NCI-H510A (cell line): ENCODE data around the gene ZBP1.

ENCODE experiments used
- DNase-seq: peaks from one replicate; lab custom pipeline; 2025; lab: John Stamatoyannopoulos, UW

Gene ZBP1, protein sequence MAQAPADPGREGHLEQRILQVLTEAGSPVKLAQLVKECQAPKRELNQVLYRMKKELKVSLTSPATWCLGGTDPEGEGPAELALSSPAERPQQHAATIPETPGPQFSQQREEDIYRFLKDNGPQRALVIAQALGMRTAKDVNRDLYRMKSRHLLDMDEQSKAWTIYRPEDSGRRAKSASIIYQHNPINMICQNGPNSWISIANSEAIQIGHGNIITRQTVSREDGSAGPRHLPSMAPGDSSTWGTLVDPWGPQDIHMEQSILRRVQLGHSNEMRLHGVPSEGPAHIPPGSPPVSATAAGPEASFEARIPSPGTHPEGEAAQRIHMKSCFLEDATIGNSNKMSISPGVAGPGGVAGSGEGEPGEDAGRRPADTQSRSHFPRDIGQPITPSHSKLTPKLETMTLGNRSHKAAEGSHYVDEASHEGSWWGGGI

DNA sequence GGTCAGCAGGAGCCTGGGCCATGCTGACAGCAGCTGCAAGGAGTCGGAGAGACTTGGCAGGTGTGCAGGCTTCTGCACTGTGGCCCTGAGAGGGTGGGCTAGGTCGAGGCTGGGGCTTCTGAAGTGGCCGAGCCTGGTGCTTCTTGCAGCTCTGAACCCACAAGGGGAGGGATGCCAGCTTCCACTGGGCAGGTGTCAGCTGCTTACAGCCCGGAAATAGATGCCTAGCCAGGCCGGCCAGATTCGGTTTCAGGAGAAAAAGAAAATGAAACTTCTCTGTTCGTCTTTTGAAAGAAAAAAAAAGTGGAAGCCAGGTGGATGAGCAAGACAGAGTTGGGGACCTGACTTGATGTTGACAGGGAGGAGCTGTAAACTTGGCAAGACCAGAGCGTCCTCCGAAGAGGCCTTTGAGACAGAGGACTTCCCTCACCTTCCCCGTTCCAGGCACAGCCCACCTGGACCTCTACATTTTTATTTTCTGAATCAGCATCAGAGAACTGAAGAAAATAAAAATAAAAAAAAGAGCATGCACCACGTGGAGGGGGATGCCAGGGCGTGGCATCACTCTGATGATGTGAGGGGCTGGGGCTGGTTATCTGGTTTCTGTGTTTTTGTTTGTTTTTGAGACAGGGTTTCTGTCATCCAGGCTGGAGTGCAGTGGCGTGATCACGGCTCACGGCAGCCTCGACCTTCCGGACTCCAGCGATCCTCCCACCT, at the start of gene ZBP1:
ZBP1 (minus strand) TSS at position 153 of the 717 bp plus-strand sequence; CDS start at position 22, 131 bp downstream.
- no peak for DNase-seq

GRCh38 chr20:57669632-57670031, 49.4 kb upstream of the ZBP1 start:
- no peak for DNase-seq

DNA sequence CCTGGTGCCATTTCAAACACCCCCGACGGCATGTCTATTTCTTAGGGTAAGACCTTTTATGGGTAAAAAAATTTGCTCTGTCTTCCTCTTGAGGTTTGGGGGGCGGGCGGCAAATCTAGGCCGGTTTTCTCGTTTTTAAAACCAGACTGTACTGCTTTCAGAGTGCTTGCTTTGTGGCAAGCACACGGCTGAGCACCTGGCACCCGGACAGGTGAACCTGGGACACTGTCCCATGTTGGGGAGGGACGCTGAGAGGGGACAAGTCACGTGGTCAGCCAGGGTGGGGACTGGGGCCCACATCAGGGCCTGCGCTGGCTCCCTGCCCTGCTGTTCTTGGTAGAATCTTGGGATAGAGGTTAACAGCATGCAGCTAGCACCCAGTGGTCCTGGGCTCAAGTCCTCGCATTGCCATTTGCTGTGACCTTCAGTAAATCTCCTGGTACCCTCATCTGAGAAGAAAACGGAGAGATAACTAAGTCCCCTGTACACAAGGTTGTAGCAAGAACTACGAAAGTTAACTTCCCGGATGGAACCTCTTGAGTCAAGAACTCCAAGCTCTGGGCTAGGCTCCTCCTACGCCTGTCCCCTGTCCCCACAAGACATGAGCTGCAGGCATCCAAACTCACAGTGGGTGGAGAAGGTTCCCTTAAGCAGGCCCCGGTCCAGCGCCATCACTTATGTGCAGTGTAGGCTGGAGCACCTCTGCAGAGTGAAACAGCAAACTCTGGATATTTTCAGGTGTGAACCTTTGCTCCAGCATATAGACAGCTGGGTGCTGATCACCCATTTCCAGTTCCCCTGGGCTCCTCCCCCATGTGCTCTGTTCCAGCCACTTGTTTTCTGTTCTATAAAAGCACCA, 47.9 kb upstream of the ZBP1 start:
- DNase-seq = no peak

DNA sequence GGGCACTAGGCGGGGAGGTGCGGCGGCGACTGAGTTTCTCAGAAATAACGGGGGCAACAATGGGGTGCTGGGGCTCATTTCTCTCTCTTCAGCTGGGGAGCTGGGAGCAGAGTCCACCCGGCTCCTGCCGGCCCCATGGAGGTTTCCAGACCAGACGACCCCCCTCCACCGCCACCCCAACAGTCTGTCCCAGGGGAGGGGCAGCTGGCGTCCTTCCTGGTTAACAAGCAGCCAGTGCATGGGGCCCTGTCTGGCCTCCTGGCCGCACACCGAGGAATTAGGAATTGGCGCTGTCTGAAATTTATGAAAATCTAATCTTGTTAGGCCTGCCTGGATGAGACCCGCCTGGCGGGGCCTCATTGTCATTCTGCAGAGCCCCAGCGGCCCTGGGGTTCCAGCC, 47.2 kb upstream of the ZBP1 start:
- DNase-seq = no peak

DNA sequence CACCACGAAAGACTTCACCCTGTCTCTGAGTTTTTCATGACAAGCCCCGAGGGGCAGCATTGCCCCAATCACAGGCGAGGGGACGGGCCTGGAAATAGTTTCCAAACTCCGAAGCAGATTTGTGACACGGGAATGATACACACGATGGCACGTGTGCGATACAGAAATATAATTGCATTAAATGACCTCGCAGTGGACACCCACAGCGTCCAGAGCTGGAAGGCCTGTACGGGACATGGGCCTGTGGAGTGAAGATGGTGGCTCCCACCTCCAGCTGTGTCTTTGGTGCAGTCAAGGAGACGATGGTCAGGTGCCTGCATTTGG, 46.6 kb upstream of the ZBP1 start:
- no peak for DNase-seq

GRCh38 chr20:57666106-57666833, 46.0 kb upstream of the ZBP1 start:
- no peak for DNase-seq

DNA sequence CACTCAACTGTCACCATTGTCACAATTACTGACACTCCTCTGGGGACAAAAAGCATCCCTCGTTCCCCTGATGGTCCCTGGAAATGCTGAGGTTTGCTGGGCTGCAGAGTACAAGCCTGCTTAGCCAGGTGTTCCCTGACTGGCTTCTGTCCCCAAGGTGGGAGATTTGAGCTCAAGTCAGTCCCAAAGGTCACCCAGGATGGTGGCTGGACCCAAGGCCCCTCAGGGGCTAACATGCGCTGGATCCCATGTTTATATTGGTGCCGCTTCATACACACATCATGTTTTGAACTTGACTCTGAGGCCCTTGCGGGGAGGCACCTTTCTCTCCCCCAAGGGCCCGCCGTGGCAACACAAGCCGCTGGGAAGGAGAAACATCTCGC, 45.4 kb upstream of the ZBP1 start:
- DNase-seq = no peak

- no peak for DNase-seq
These were observed 44.8 kb upstream of the ZBP1 start for GRCh38 chr20:57664924-57665588.

DNA sequence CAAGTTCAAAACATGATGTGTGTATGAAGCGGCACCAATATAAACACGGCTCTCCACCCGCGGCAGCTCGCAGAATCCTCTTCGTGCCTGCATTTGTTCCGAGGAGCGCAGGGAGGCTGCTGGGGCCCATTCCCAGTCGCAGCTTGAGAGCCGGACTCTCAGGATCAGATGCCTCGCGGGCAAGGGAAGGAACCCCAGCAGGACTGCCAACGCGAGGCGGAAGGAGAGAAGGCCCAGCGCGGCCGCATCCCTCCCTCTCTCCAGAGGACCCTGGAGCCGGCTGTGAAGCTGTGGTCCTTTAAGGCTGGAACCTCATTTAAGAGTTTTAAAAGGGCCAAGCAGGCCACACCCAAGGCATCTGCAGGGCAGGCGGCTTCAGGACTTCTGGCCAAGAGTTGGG, 44.2 kb upstream of the ZBP1 start:
- no peak for DNase-seq

- no peak for DNase-seq
These were observed 43.6 kb upstream of the ZBP1 start for GRCh38 chr20:57663681-57664451.

- no peak for DNase-seq
These were observed 43.0 kb upstream of the ZBP1 start for GRCh38 chr20:57663241-57663640.

DNA sequence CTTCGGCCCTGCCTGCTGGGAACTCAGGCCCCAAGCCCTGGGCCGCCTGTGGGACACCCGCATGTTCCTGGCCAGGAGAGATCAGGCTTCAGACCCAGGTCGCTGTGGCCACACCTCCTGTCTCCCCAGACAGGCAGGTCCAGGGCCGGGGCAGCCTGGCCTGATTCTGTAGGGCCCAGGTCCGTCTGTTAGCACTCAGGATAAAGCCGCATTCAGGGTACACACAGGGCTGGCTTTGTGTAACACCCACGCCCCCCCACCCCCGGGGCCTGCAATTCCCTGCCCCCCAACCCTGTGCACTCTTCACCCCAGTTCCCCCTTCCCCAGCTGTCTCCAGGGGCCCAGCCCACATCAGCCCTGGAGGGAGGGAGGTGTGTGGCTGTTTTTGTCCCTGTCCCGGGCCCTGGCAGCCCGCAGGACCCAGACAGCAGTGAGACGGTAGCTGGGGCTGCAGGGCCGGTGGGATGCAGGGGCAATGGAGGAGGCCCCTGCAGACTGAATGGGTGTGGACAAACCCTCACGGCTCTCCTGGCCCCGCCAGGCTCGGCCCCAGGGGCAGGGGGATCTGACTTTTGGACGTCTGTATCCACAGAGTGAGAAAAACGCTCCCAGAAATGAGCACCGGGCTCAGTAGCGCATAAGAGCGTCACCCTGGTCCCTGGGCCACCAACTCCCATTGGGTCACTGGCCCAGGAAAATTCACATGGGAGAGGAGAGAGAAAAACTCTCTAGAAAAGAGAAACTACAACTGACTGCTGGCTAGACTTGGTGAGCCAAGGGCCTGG, 42.4 kb upstream of the ZBP1 start:
- no peak for DNase-seq

- DNase-seq = no peak
These were observed 41.7 kb upstream of the ZBP1 start for GRCh38 chr20:57661746-57662455.

GRCh38 chr20:57660922-57661745, 40.9 kb upstream of the ZBP1 start:
- DNase-seq = no peak

DNA sequence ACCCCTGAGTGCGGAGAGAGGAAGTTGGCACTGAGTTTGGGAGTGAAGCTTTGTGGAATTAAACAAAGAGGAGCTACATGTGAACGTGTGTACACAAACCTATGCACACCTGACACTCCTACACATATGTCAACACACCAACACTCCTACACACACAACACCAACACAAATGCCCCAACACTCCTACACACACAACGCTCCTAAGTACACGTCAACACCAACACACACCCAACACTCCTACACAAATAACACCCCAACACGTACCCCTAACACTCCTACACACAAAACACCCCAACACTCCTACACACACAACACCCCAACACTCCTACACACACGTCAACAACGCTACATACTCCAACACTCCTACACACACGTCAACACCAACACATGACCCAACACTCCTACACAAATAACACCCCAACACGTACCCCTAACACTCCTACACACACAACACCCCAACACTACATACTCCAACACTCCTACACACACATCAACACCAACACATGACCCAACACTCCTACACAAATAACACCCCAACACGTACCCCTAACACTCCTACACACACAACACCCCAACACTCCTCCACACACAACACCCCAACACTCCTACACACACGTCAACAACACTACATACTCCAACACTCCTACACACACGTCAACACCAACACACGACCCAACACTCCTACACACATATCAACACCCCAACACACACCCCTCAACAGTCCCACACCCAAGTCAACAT, 40.1 kb upstream of the ZBP1 start:
- no peak for DNase-seq

DNA sequence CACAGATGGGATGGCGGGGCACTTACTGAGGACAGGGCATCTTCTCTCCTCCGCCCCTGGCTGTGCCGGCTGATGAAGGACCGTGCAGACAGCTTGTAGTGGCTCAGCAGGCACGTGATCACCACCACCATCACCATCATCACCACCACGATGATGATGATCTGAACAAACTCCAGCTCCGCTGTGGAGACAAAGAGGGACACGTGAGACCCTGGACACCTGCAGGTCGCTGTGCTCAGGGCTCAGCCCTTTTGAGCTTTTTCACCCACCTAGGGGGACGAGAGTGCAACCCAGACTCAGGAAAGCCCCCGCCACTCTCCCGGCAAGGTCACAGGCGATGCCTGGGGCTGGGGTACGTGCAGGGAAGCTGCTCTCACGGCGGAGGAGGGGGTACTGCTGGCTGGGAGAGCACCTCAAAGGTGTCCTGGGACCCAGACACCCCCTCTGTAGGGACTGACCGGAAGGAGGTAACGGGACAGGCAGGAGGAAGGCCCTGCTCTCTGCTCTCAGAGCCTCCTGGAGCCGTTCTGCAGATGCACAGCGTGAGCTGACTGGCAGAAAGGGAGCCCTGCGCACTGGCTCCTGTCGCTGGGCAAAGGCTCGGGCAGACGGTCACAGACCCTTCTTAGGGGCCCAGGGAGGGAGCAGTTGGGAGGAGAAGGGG, 39.4 kb upstream of the ZBP1 start:
- DNase-seq = no peak
